SU-DHL-6 (cell line): ENCODE measurements around the gene CPHXL2.

Experiments used
- CTCF ChIP-seq: fragments of 200-600 bp; sonication (generic); IDR thresholded peaks from one replicate; pipeline ENCODE4 v1.5.1; 2017; ENCODE audit warnings: antibody characterized with exemption, mild to moderate bottlenecking, low read length, moderate library complexity; ENCODE audit not compliant: insufficient read depth, poor library complexity, severe bottlenecking
- EZH2phosphoT487 ChIP-seq: fragments of 200-600 bp; sonication (generic), shearing (Covaris generic); conservative IDR thresholded peaks from 2 replicates; pipeline ENCODE4 v1.6.1; 2018; ENCODE audit warnings: mild to moderate bottlenecking, antibody characterized with exemption, low read length, moderate library complexity, mixed read lengths

- TF ChIP-seq CTCF (no peak), EZH2phosphoT487 (no peak)
Measured at GRCh38 chr16:75615619-75616018, 61.2 kb downstream of the CPHXL2 start.
